Limb (tissue), 2 donors: ENCODE data around the gene LDLR.
"Not testable (repeated sequence)": the region's sequence is repeated elsewhere in the genome, so short reads cannot be mapped to it uniquely, and the experiment has no call there.

Experiments used
- DNase-seq, 2 donors: peaks; one replicate each; pipeline ENCODE4 v3.0.0-alpha.2; 2016; ENCODE audit errors: extremely low spot score in 2 of 2

Gene LDLR

DNA sequence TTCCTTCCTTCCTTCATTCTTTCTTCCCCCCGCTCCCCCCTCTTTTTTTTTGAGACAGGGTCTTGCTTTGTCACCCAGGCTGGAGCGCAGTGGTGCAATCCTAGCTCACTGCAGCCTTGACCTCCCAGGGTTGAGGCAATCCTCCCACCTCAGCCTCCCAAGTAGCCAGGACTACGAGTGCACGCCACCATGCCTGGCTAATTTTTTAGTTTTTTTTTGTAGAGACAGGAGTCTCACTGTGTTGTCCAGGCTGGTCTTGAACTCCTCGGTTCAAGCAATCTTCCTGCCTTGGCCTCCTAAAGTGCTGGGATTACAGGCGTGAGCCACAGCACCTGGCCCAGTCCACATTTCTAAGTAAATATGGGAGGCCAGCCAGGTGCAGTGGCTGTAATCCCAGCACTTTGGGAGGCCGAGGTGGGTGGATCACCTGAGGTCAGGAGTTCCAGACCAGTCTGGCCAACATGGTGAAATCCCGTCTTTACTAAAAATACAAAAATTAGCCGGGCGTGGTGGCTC is 50.8 kb downstream of the LDLR start:
- DNase-seq: not testable (repeated sequence)

DNA sequence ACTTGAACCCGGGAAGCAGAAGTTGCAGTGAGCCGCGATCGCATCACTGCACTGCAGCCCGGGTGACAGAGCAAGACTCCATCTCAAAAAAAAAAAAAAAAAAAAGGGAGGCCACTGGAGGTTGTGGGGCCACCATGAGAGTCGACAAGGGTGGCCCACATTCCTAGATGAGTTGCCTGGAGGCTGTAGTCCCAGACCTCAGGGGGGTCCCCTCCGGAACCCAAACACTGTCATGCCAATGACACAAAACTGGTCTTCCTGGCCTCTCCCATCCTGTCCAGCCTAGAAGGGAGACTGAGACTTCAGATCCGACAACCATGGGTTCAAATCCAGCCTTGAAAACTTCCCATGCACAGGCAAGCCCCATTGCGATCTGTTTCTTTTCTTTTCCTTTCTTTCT is 51.6 kb downstream of the LDLR start:
- no peak for DNase-seq

- DNase-seq: no peak
These were observed 52.8 kb downstream of the LDLR start for GRCh38 chr19:11141937-11142527.

DNA sequence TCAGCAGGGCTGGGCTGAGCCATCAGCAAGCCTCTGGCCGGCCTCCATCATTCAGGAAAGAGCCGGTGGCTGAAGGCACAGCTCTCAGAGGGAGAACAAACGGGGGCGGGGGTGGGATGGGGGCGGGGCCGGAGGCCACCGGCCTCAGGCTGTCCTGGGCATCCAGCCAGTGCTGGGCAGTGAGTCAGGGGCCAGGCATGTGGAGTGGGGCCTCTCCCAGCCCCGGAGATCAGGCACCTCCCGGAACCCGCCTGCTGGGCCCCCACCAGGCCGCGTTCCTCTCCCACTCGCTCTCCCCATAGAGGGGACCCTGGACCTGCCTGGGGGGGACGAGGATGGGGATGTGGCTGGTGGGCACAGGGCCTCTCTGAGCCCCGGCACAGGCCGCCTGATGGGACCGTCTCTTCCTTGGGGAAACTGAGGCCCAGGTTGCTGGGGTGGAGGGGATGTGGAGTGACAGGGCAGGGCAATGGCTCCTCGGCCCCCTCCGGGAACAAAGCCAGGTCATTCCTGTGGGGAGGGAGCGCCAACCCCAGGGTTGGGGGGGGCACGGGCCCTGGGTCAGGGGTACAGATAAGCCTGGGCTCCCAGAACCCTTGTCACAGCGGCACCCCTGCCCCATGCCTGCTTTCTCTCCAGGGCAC is 53.4 kb downstream of the LDLR start:
- DNase-seq: peak; percentile 77 to 86

GRCh38 chr19:11145536-11145924 is 56.3 kb downstream of the LDLR start:
- no peak for DNase-seq

DNA sequence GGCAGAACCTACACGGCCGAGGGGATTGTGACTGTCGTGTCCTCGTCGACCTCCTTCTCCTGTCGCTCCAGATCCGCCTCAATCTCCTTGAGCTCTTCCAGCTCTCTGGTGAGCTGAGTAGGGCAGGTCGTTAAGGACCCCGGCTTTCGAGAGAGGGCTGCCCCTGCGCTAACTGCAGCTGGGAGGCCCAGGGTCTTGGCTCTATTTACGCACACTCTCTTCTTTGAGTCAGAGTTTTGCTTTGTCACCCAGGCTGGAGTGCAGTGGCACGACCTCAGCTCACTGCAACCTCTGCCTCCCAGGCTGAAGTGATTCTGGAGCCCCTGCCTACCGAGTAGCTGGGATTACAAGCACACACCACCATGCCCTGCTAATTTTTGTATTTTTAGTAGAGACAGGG is 58.7 kb downstream of the LDLR start:
- DNase-seq: no peak

DNA sequence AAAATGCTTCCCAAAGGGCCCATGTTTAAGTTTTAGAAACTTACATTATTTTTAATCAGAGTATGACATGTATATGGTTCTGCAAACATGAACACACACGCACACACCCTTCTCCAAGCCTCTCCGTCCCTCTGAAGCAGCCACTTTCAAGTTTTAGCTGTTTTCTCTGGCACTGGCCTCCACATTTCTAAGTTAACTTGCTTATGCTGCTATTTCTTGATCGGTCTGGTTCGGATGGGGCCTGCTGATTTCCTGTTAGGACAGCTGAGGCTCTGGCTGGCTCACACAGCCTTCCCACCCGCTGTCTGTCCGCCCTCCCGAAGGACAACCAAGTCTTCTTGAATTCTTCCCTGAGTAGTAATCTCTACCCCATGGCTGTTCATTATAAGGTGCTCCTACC is 61.9 kb downstream of the LDLR start:
- DNase-seq: no peak

GRCh38 chr19:11152318-11153062 is 63.2 kb downstream of the LDLR start:
- no peak for DNase-seq

GRCh38 chr19:11154683-11155047 is 65.4 kb downstream of the LDLR start:
- no peak for DNase-seq

GRCh38 chr19:11155373-11156120 is 66.3 kb downstream of the LDLR start, which contains the start of gene SPC24:
SPC24 (minus strand) TSS chr19:11155782; CDS start chr19:11155776, 6 bp downstream.
- peak; percentile 96 to 99 for DNase-seq

- DNase-seq: no peak
These were observed 70.6 kb downstream of the LDLR start for GRCh38 chr19:11159598-11160439.

- DNase-seq: not testable (repeated sequence)
These were observed 71.1 kb downstream of the LDLR start for GRCh38 chr19:11160440-11160768.

DNA sequence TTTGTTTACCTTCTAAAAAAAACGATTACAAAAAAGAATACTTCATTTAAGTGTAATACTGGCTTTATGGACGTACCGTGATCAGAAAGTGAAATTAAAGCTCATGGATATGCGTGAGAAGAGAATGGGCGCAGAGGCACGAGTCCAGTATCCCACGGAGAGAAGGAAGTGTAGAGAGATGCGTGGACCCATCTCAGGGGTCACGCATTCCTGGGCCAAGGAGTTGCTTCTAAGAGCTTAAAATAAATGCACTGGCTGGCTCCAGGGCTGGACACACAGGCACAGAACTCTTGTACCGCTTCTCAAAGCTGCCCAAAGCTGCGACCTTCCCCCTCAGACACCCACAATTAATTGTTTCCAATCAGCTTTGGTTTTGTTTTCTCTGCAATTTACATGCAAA is 75.0 kb downstream of the LDLR start:
- no peak for DNase-seq

DNA sequence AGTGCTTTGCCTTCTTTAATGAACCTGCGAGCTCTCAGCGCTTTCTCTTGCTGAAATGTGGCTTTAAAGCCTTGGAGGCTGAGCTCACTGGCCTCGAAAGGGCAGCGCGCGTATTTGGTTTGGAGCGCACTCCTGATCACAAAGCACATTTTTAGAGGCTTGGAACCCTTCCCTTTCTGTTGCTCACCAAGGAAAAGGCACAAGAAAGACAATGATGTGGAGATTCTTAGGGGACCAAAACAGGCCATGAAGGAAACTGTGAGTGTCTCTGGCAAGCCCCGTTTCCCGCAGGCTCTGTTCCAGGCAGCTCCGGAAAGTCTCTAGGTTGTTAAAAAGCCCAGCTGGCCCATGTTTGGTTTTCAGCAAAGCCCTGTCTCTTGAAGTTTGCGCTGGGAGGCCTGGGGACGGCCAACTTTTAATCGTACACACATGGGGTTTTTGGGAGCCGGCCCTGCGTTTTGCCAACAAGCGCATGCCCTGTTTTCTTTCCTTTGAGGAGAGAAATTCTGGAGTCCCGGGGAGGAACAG is 75.7 kb downstream of the LDLR start:
- peak; percentile 72 to 87 for DNase-seq

DNA sequence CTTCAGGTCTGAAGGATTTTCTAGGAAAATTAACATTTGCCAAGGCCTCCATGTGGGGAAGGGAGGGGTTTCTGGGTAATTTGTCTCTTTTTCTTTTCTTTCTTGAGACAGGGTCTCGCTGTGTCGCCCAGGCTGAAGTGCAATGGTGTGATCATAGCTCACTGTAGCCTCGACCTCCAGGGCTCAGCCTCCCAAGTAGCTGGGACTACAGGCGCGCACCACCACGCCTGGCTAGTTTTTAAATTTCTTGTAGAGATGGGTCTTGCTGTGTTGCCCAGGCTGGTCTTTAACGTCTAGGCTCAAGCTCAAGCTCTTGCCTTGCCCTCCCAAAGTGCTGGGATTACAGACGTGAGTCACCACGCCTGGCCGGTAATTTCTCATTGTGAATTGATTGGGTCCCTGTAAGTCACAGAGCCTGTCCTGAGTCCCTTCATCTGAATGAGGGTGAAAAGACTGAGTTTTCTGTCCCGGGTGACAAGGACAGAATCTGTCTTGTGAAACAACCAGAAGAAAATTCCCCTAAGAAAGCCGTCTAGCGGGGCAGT is 76.3 kb downstream of the LDLR start:
- DNase-seq: no peak

- no peak for DNase-seq
These were observed 77.2 kb downstream of the LDLR start for GRCh38 chr19:11166281-11167142.

GRCh38 chr19:11168568-11168967 is 79.3 kb downstream of the LDLR start:
- no peak for DNase-seq

DNA sequence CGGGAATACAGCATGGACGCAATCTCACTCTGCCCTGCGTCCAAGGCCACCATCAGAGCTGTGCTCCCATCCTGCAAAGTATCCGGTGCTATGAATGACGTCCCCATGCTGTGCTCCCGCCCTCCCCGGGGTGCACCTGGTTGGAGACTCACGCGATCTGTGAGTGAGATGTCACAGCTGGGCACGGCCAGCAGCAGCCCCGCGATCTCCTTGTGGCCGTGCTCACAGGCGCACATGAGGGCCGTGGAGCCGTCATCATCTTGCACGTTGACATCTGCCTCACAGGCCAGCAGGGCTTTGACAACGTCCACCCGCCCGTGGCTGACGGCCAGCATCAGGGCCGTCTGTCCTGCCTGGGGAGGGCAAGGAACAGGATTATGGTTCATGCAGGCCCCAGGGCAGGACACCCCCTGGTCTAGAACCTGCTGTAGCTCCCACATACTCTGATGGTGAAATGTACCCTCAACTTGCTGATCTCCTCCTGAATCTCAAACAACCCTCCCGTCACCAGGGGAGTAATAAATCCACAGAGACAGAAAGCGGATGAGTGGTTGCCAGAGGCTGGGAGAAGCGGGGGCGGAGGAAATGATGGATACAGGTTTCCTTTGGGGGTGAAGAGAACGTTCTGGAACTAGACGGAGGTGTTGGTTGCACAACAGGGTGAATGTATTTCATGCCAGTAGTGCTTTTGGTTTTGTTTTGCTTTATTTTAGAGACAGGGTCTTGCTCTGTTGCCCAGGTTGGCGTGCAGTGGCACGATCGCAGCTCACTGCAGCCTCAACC is 80.8 kb downstream of the LDLR start:
- DNase-seq: no peak

GRCh38 chr19:11171144-11171543 is 81.9 kb downstream of the LDLR start:
- no peak for DNase-seq
